SK-N-MC (cell line): Measurements from ENCODE around the gene ATP6AP1.
"Not testable (repeated sequence)": the region's sequence is repeated elsewhere in the genome, so short reads cannot be mapped to it uniquely, and the experiment has no call there.

Experiments used
- DNase-seq: peaks from one replicate; pipeline ENCODE4 v3.0.0-alpha.2; 2011; ENCODE audit warnings: low read depth, low spot score
- H3K27ac ChIP-seq: fragments of 200-600 bp; sonication (generic); 2 replicates; pipeline ENCODE4 v1.5.1; 2016; ENCODE audit warnings: mixed run types
- H3K36me3 ChIP-seq: fragments of 200-600 bp; sonication (generic); 2 replicates; pipeline ENCODE4 v1.6.1; 2017; ENCODE audit warnings: antibody characterized with exemption, low read length, mixed read lengths; ENCODE audit not compliant: insufficient read depth
- H3K4me3 ChIP-seq: fragments of 200-600 bp; sonication (generic); 2 replicates; pipeline ENCODE4 v1.5.1; 2016
- H3K9ac ChIP-seq: fragments of 200-600 bp; sonication (generic); 2 replicates; pipeline ENCODE4 v1.8.0; 2017; ENCODE audit warnings: mixed run types, mixed read lengths; ENCODE audit not compliant: insufficient read length
- H3K9me3 ChIP-seq: fragments of 200-600 bp; sonication (generic); 2 replicates; pipeline ENCODE4 v1.6.1; 2017; ENCODE audit warnings: low read depth, mild to moderate bottlenecking, antibody characterized with exemption, low read length, moderate library complexity, mixed read lengths
- EZH2 ChIP-seq: fragments of 200-600 bp; sonication (generic); IDR thresholded peaks from one replicate; pipeline ENCODE4 v1.6.1; 2017; ENCODE audit warnings: antibody characterized with exemption
- FOXP2 ChIP-seq: optimal IDR thresholded peaks from 2 replicates; pipeline ENCODE3; 2011; ENCODE audit warnings: mild to moderate bottlenecking, moderate library complexity; ENCODE audit not compliant: insufficient read depth; ENCODE audit errors: extremely low read length, control extremely low read depth
- POLR2AphosphoS5 ChIP-seq: IDR thresholded peaks from 2 replicates; pipeline ENCODE4 v1.6.1; 2012; ENCODE audit warnings: mild to moderate bottlenecking, low read depth, low read length, borderline replicate concordance

ATP6AP1 gene

DNA sequence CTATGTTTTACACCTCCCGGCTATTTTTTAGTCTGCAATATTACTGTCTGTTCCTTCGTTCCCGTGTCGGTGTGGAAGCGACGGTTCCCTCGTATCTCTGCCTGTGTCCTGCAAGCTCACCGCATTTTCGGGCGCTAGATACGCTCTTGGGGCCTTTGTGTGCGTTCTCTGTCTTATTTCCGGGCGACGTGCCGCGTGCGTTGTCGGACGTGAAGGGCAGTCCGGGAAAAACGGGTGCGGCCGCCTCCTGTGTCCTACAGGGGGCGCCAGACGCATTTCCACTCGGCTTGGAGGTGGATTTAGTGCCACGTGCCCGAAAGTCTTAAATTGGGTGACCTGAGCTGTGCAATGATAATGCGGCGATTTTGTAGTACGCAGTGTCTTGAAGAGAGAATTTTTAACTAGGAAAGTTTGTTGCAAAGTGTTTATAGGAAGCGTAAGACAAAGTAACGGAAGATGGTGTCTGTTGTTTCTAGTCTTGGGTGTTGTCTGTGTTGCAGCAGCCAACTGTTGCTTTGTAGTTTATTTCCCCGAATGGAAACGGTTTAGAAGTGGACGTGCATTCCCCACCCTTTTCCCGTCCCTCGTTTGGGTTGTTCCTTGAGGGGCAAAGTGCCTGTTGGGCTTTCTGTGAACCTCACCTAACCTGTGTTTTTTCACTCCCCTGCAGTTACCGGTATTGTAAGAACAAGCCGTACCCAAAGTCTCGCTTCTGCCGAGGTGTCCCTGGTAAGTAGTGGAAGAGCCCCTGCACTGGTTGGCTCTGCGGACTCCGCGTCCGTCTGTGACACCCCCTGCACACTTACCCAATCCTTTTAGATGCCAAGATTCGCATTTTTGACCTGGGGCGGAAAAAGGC is 29.6 kb upstream of the ATP6AP1 start:
- DNase-seq, result peak; percentile 48
- Histone ChIP-seq H3K4me3 (peak overlapping the region; percentile 94), H3K36me3 (peaks cover 26% of the 10 kb centered on the region), H3K9ac (peak overlapping the region; percentile 100), H3K27ac (peak overlapping the region; percentile 98), H3K9me3 (no peaks in the 10 kb centered on the region)
- TF ChIP-seq EZH2 (no peak), POLR2AphosphoS5 (peak; percentile 4; the same call in 1 of the 2 replicates)

DNA sequence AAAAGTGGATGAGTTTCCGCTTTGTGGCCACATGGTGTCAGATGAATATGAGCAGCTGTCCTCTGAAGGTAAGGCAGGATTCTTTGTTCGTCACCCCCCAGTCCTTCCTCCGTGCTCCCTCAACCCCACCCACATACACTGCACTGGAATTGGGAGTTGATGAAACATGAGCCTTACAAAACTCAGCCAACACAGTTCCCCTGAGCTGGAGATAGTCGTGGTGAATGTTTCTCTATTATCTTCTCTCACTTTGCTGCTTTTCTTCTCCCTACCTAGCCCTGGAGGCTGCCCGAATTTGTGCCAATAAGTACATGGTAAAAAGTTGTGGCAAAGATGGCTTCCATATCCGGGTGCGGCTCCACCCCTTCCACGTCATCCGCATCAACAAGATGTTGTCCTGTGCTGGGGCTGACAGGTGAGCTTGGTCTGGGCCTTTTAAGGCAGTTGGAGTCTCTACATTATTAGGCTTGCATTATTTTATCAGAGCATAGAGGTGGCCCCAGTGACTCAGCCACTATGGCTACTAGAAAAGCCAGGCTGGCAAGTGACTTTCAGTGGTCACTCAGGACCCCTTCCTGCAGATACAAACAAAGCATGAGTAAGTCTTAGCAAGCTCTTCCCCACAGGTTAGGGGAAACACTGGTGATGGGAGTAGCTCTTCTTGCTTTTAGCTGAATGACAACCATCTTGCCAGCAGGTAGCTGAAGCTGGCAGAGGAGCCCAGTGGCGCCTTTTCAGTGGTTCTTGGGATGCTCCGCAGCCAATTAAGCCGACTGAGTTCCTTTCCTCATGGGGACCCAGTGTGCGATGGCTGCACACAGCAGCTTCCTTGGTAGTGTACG is 28.7 kb upstream of the ATP6AP1 start:
- H3K9ac ChIP-seq, result peak overlapping the region; percentile 100
- H3K27ac ChIP-seq, result peak overlapping the region; percentile 98
- no peaks in the 10 kb centered on the region for H3K9me3 ChIP-seq
- peaks cover 26% of the 10 kb centered on the region for H3K36me3 ChIP-seq
- DNase-seq, result no peak
- 0 out of 2 replicates have a peak, but pooled peaks have one; percentile 4 for TF ChIP-seq POLR2AphosphoS5
- TF ChIP-seq EZH2, result no peak
- peak overlapping the region; percentile 94 for H3K4me3 ChIP-seq

DNA sequence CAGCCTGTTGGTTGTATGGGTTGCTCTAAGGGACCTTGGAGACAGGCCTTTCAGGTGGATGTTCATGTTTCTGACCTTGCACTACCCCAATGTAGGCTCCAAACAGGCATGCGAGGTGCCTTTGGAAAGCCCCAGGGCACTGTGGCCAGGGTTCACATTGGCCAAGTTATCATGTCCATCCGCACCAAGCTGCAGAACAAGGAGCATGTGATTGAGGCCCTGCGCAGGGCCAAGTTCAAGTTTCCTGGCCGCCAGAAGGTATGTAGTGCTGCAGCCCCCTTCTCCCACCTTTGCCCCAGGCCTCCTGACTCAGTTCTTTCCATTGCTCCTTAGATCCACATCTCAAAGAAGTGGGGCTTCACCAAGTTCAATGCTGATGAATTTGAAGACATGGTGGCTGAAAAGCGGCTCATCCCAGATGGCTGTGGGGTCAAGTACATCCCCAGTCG is 28.1 kb upstream of the ATP6AP1 start:
- Histone ChIP-seq H3K36me3 (peaks cover 26% of the 10 kb centered on the region), H3K4me3 (peak overlapping the region; percentile 94)
- not testable (repeated sequence) for H3K9ac ChIP-seq, H3K9me3 ChIP-seq, DNase-seq, H3K27ac ChIP-seq

DNA sequence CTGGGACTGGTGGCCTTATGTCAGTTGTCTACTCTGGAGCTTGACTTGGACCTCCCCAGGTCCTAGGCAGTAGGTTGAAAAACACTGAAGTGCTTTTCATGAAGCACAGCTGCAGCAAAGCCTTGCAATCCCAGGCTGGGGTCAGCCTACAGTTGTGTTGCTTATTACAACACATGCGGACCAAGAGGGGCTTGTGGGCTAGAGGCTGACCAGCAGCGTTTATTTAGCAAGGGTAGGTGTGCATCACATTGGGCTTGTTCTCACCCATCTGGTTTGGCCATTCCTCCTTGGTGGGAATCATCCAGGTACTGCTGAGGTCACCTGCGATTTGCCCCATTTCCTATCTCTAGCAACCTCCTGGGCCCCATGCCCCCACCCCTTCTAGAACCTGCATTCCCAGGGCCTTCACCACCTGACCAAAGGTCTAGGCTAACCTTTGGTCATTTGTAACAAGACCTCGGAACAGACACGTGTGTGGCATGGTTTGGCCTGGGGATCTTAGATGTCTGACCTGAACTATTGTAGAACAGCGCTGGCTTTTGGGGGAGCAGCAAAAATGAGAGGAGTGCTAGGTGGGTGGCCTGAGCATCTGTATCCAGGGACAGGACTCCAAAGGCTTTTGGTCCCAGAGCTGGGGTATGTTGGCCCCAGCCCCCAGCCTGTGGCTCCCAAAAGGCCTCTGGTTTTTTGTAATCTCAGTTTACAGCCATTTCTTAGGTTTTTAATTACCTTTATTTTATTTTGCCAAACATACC is 27.3 kb upstream of the ATP6AP1 start:
- H3K27ac ChIP-seq, result no peak overlapping the region
- H3K4me3 ChIP-seq, result no peak overlapping the region
- DNase-seq, result no peak
- H3K9ac ChIP-seq, result no peak overlapping the region
- no peak for TF ChIP-seq EZH2
- TF ChIP-seq POLR2AphosphoS5, result peak; percentile 76
- H3K36me3 ChIP-seq, result peaks cover 26% of the 10 kb centered on the region
- no peaks in the 10 kb centered on the region for H3K9me3 ChIP-seq

DNA sequence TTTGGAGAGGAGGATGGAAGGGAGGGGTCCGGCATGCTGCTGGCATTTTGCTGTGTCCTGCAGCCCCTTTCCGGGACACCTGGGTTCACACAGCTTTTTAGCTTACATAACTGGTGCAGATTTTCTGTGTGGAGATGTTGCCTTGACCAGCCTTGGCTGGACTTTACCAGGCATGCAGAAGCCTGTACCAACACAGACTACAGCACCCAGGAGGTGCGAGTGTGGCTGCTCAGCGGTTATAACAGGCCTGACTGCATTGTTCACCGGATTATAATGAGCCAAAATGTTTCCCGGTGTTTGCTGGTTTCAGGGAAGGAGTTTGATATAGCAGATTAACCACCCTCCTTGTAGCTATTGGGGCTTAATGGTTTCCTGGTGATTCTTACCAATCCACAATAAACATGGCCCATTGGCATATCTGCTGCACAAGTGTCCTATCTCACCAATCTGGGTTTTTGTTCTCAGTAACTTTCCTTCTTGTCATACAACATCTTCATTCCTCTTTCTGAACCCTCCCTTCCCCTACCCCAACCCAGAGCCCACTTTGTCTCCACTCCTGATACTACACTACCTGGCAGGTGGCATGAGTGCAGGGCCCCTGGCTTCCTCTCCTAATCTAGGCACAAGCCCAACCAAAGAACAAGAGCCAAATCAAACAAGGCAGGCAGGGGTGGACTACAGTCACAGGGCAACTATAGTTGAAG is 26.4 kb upstream of the ATP6AP1 start:
- no peak for DNase-seq
- no peak overlapping the region for H3K9ac ChIP-seq
- no peak overlapping the region for H3K4me3 ChIP-seq
- TF ChIP-seq FOXP2, result no peak
- TF ChIP-seq EZH2, result no peak
- TF ChIP-seq POLR2AphosphoS5, result no peak; the same call in 1 of the 2 replicates
- H3K27ac ChIP-seq, result peak overlapping the region; percentile 57
- peaks cover 26% of the 10 kb centered on the region for H3K36me3 ChIP-seq
- H3K9me3 ChIP-seq, result no peaks in the 10 kb centered on the region

DNA sequence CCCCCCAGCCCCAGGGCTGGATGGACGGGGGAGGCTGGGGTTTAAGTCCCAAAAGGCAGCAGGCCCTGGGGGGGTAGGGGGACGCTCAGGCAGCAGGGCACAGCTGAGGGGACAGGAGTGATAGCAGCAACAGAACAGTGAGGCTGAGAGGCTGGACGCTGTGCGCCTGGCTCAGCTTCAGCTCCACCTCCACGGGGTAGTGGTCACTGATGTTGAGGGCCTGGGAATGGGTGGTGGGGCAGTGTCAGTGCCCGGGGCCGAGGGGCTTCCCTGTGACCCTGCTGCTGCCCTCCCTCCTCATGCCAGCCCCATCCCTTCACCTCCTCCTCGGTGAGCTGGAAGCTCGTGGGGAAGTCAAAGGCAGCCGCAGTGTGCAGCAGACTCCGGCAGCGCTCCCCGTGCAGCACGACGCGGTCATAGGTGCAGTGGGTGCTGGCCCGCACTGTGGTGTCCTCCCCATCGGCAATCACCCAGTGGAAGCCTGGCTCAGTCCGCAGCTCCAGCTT is 25.8 kb upstream of the ATP6AP1 start:
- Histone ChIP-seq H3K9me3 (no peaks in the 10 kb centered on the region), H3K9ac (no peak overlapping the region), H3K4me3 (no peak overlapping the region), H3K36me3 (peaks cover 26% of the 10 kb centered on the region), H3K27ac (peak overlapping the region; percentile 57; the same call in 1 of the 2 replicates)
- no peak for TF ChIP-seq FOXP2
- TF ChIP-seq EZH2, result no peak
- TF ChIP-seq POLR2AphosphoS5, result no peak
- DNase-seq, result no peak

DNA sequence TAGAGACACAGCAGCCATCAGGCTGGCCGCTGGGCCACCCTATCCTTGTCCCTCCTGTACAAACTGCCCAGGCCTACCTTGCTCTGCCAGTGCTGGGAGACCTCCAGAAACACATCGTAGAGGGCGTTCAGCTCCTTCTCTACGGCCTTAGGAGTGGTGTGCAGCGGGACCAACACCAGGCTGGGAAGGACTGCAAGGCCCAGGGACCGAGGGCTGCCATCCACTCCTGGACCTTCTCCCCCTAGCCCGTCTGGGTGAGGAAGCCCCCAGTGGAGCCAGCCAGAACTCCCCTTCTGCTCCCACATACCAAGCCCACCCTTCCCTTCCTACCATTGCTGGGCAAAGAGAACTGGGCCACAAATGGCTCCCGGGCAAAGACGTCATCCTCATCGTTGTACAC is 25.3 kb upstream of the ATP6AP1 start:
- Histone ChIP-seq H3K27ac (no peak overlapping the region), H3K4me3 (no peak overlapping the region), H3K36me3 (peaks cover 26% of the 10 kb centered on the region), H3K9ac (no peak overlapping the region), H3K9me3 (no peaks in the 10 kb centered on the region)
- no peak for DNase-seq
- no peak for TF ChIP-seq EZH2
- TF ChIP-seq POLR2AphosphoS5, result no peak
- TF ChIP-seq FOXP2, result no peak

DNA sequence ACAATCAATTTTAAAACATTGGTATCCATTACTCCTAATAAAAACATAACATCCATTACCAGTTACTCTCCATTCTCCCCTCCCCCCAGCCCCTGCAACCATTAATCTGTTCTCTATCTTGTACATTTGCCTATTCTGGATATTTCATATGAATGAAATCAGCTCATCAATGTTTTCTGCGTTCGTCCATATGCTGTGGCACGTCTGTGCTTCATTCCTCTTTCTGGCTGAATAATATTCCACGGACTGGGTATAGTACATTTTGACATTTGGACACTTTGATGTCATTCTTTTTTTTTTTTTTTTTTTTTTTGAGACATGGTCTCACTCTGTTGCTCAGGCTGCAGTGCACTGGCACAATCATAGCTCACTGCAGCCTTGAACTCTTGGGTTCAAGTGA is 24.6 kb upstream of the ATP6AP1 start:
- Histone ChIP-seq H3K4me3 (no peak overlapping the region), H3K27ac (no peak overlapping the region), H3K9me3 (no peaks in the 10 kb centered on the region), H3K9ac (no peak overlapping the region), H3K36me3 (peaks cover 22% of the 10 kb centered on the region)
- TF ChIP-seq POLR2AphosphoS5 (no peak), EZH2 (no peak), FOXP2 (no peak)
- no peak for DNase-seq
